SK-N-SH treated with all-trans-retinoic acid at 6 μM for 48 hours (cell line): ENCODE measurements around the gene CAPN8.

ENCODE experiments used
- BACH2 ChIP-seq: fragments of 250-450 bp; sonication (Bioruptor Pico); IDR thresholded peaks from 2 replicates; pipeline ENCODE4 v1.9.0; 2021; ENCODE audit warnings: mild to moderate bottlenecking, borderline replicate concordance
- CSDC2 ChIP-seq: fragments of 250-450 bp; sonication (Bioruptor Pico); IDR thresholded peaks from 2 replicates; pipeline ENCODE4 v1.5.0; 2020; ENCODE audit warnings: mild to moderate bottlenecking, moderate library complexity
- ZFP3 ChIP-seq: fragments of 250-450 bp; sonication (Bioruptor Pico); IDR thresholded peaks from 2 replicates; pipeline ENCODE4 v1.5.0; 2020; ENCODE audit warnings: mild to moderate bottlenecking, moderate library complexity
- ZNF8 ChIP-seq: fragments of 450-650 bp; formaldehyde crosslinking; IDR thresholded peaks from 2 replicates; pipeline ENCODE4 v1.5.0; 2020; ENCODE audit warnings: mild to moderate bottlenecking, moderate library complexity
- TF ChIP-seq, protein P1 (sequence below): fragments of 250-450 bp; sonication (Bioruptor Pico); IDR thresholded peaks from 2 replicates; pipeline ENCODE4 v1.8.0; 2020; ENCODE audit warnings: mild to moderate bottlenecking, moderate library complexity, borderline replicate concordance
- TF ChIP-seq, protein P2 (sequence below): fragments of 250-450 bp; sonication (Bioruptor Pico); IDR thresholded peaks from 2 replicates; pipeline ENCODE4 v1.5.1; 2020; ENCODE audit warnings: low read depth, mild to moderate bottlenecking, moderate library complexity

DNA sequence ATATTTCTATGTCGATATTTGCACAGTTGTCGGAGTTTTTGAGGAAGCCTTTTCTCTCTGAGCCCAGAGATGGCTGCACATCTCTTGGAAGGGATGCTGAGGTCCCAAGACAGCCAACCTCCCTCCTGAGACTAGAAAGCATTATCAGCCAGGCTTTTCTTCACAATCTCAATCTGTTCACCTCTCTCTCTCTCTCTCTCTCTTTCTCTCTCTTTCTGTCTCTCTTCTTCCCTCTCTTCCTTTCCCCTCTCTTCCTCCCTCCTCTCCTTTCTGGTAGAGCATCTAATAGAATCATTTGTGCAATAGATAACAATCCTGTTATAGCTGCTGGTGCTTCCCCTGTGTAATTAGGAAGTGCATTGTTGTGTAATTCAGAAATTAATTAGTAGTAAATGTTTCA is 131.8 kb downstream of the CAPN8 start:
- TF ChIP-seq BACH2 (CRISPR knock-in tag) (no peak), CSDC2 (CRISPR knock-in tag) (no peak), ZNF8 (CRISPR knock-in tag) (no peak), ZFP3 (no peak)
- TF ChIP-seq, protein P1, sequence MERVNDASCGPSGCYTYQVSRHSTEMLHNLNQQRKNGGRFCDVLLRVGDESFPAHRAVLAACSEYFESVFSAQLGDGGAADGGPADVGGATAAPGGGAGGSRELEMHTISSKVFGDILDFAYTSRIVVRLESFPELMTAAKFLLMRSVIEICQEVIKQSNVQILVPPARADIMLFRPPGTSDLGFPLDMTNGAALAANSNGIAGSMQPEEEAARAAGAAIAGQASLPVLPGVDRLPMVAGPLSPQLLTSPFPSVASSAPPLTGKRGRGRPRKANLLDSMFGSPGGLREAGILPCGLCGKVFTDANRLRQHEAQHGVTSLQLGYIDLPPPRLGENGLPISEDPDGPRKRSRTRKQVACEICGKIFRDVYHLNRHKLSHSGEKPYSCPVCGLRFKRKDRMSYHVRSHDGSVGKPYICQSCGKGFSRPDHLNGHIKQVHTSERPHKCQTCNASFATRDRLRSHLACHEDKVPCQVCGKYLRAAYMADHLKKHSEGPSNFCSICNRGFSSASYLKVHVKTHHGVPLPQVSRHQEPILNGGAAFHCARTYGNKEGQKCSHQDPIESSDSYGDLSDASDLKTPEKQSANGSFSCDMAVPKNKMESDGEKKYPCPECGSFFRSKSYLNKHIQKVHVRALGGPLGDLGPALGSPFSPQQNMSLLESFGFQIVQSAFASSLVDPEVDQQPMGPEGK (CRISPR knock-in tag), result no peak
- TF ChIP-seq, protein P2, sequence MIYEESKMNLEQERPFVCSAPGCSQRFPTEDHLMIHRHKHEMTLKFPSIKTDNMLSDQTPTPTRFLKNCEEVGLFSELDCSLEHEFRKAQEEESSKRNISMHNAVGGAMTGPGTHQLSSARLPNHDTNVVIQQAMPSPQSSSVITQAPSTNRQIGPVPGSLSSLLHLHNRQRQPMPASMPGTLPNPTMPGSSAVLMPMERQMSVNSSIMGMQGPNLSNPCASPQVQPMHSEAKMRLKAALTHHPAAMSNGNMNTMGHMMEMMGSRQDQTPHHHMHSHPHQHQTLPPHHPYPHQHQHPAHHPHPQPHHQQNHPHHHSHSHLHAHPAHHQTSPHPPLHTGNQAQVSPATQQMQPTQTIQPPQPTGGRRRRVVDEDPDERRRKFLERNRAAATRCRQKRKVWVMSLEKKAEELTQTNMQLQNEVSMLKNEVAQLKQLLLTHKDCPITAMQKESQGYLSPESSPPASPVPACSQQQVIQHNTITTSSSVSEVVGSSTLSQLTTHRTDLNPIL (CRISPR knock-in tag), result no peak
